GM12864 (cell line): ENCODE results near the gene SLC35A3.

ENCODE experiments used
- DNase-seq: peaks from one replicate; pipeline ENCODE4 v3.0.0-alpha.2; 2011; ENCODE audit warnings: low read depth
- H3K4me3 ChIP-seq: 2 replicates; pipeline ENCODE4 v1.5.1; 2011; ENCODE audit warnings: mild to moderate bottlenecking, low read depth, low read length, control low read depth
- TF ChIP-seq, protein P1 (sequence below): IDR thresholded peaks from 2 replicates; pipeline ENCODE4 v1.5.1; 2011; ENCODE audit warnings: low read depth, mild to moderate bottlenecking, moderate library complexity, low read length, control low read depth, inconsistent platforms; ENCODE audit errors: missing control alignments

The SLC35A3 gene

GRCh38 chr1:100061681-100062080 lies 91.9 kb downstream of the SLC35A3 start:
- TF ChIP-seq, protein P1, sequence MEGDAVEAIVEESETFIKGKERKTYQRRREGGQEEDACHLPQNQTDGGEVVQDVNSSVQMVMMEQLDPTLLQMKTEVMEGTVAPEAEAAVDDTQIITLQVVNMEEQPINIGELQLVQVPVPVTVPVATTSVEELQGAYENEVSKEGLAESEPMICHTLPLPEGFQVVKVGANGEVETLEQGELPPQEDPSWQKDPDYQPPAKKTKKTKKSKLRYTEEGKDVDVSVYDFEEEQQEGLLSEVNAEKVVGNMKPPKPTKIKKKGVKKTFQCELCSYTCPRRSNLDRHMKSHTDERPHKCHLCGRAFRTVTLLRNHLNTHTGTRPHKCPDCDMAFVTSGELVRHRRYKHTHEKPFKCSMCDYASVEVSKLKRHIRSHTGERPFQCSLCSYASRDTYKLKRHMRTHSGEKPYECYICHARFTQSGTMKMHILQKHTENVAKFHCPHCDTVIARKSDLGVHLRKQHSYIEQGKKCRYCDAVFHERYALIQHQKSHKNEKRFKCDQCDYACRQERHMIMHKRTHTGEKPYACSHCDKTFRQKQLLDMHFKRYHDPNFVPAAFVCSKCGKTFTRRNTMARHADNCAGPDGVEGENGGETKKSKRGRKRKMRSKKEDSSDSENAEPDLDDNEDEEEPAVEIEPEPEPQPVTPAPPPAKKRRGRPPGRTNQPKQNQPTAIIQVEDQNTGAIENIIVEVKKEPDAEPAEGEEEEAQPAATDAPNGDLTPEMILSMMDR = no peak
- no peak for DNase-seq
- H3K4me3 ChIP-seq = no peak overlapping the region

DNA sequence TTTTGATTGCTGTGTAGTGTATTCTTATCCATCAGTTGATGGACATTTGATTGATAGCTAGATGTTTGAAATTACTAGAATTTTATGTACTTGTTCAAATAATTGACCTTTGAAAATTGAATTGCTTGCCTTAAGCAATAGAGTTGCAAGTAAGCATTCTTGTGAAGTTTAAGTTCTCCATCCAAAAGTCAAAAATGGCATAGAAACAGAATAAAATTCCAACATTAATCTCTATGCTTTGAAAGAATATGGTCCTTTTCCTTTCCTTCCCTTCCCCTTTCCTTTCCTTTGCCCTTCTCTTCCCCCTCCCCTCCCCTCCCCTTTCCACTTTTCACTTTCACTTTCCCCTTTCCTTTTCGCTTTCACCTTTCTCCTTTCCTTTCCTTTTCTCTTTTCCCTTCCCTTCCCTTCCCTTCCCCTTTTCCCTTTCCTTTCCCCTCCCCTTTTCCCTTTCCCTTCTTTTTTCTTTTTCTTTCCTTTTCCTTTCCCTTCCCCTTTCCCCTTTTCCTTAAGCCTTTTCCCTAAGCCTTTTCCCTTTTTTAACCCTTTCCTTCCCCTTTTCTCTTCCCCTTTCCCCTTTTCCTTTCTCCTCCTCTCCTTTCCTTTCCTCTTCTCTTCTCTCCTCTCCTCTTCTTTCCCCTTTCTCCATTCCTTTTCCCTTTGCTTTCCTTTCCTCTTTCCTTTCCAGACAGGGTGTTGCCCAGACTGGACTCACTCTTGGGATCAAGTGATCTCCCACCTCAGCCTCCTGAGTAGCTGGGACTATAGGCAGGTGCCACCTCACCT lies 95.6 kb downstream of the SLC35A3 start:
- DNase-seq = no peak
- TF ChIP-seq, protein P1 = no peak
- H3K4me3 ChIP-seq = no peak overlapping the region

GRCh38 chr1:100065969-100066227 lies 96.1 kb downstream of the SLC35A3 start:
- no peak for DNase-seq
- no peak overlapping the region for H3K4me3 ChIP-seq
- TF ChIP-seq, protein P1 = no peak

DNA sequence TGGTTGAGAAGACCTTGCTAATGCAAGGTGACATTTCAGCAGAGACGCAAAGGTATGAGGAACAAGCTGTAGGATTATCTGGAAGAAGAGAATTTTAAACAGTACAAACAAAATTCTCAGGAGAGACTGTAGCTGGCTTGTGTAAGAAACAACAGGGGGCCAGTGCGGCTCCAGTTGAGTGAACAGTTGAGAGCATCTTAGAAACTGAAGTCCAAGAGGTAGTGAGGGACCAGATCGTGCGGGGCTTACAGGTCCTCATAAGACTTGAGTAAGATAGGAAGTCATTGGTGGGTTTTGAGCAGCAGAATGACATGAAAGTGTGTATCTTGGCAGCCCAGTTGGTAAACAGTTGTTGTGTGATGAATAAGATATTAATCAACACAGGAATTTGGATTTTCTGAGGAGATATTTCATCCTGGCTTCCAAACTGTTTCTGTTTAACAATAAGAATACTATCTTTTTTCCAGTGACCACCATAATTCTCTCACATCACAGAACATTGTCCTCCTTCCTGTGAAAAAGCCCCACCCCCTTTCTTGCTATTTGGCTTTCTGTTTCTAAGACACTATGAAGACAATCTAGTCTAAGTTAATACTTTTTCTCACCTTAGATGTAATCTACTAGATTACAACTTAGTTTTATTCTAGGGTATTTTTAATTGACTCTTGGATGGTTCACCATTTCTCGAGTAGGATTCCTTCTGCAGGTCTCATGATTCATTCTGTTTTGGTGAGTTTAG lies 100.6 kb downstream of the SLC35A3 start:
- no peak for DNase-seq
- TF ChIP-seq, protein P1 = no peak
- H3K4me3 ChIP-seq = no peak overlapping the region

- DNase-seq = no peak
- no peak overlapping the region for H3K4me3 ChIP-seq
- TF ChIP-seq, protein P1 = no peak
Measured at GRCh38 chr1:100073531-100073930, 103.7 kb downstream of the SLC35A3 start.

GRCh38 chr1:100074604-100075395 lies 105.0 kb downstream of the SLC35A3 start:
- no peak overlapping the region for H3K4me3 ChIP-seq
- DNase-seq = no peak
- TF ChIP-seq, protein P1 = no peak
